ENCODE results near the gene CAPN7. TPM values are rescaled to one million over a fixed set of nuclear protein-coding genes. Genes with fewer than 3 reads are reported as not detected.

The CAPN7 gene
- total RNA-seq, 1 donor from 2014 or later, result 30.9 TPM

- no peak for DNase-seq (ENCODE audit: low read depth, low spot score)
- no peaks in the 10 kb centered on the region for H3K36me3 Mint-ChIP-seq (ENCODE audit: low read depth)
- H3K4me1 Mint-ChIP-seq, result no peaks in the 10 kb centered on the region
- no peak overlapping the region for H3K4me3 Mint-ChIP-seq
- no peaks in the 10 kb centered on the region for H3K27me3 Mint-ChIP-seq (ENCODE audit: low read depth)
- no peaks in the 10 kb centered on the region for H3K9me3 Mint-ChIP-seq
- TF ChIP-seq CTCF (conservative IDR thresholded peaks at IDR 0.05), result no peak
- H3K27ac Mint-ChIP-seq (ENCODE audit: unreplicated experiment), result no peak overlapping the region
Observed at GRCh38 chr3:15294929-15295328, 88.9 kb downstream of the CAPN7 start.

DNA sequence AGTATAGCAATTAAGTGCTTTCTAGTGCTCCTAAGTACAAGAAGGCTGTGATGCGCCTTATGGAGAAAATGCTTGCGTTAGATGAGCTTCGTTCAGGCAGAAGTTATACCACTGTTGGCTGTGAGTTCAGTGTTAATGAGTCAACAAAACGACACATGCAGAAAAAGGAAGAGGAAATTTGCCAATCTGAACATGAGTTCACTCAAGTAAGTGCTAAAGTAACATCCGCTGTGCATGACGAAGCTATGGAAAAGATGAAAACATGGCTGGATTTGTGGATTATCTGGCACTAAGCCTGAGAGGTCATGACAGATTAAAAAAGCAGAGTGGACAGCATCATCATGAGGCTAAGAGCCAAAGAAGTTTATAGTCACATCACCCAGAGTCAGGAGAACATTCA is 89.5 kb downstream of the CAPN7 start:
- no peak overlapping the region for H3K4me3 Mint-ChIP-seq
- H3K27me3 Mint-ChIP-seq (ENCODE audit: low read depth), result no peaks in the 10 kb centered on the region
- no peaks in the 10 kb centered on the region for H3K36me3 Mint-ChIP-seq (ENCODE audit: low read depth)
- TF ChIP-seq CTCF (conservative IDR thresholded peaks at IDR 0.05), result no peak
- H3K27ac Mint-ChIP-seq (ENCODE audit: unreplicated experiment), result no peak overlapping the region
- DNase-seq (ENCODE audit: low read depth, low spot score), result no peak
- no peaks in the 10 kb centered on the region for H3K4me1 Mint-ChIP-seq
- H3K9me3 Mint-ChIP-seq, result no peaks in the 10 kb centered on the region

DNA sequence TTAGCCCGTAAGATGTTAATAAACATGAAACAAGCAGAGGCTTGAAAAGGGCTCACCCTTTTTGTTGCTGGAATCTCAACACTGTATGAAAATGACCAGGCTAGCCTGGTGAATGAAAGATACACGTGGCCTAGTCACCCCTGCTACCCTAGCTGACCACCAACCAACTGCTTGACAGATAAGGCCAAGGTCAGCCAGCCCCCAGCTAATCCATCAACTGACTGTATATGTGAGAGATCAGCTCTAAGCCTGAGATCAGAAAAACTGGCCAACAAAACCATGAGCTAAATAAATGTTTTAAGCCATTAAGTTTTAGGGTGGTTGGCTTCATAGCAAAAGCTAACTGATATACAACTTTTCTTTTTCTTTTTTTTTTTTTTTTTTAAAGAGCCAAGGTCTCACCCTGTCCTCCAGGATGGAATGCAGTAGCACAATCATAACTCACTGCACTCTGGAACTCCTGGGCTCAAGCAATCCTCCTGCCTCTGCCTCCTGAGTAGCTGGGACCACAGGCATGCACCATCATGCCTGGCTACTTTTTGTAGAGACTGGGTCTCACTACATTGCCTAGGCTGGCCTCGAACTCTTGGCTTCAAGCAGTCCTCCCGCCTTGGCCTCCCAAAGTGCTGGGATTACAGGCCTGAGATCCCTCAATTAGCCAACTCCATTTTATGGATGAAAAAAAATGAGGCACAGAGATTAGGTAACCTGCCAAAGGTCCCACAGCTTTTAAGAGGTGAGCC is 91.7 kb downstream of the CAPN7 start:
- no peak for TF ChIP-seq CTCF (conservative IDR thresholded peaks at IDR 0.05)
- Mint-ChIP-seq H3K36me3 (ENCODE audit: low read depth) (no peaks in the 10 kb centered on the region), H3K27me3 (ENCODE audit: low read depth) (no peaks in the 10 kb centered on the region), H3K27ac (ENCODE audit: unreplicated experiment) (no peak overlapping the region), H3K4me3 (no peak overlapping the region), H3K9me3 (no peaks in the 10 kb centered on the region), H3K4me1 (no peaks in the 10 kb centered on the region)
- no peak for DNase-seq (ENCODE audit: low read depth, low spot score)

- no peak overlapping the region for H3K27ac Mint-ChIP-seq (ENCODE audit: unreplicated experiment)
- DNase-seq (ENCODE audit: low read depth, low spot score), result no peak
- no peaks in the 10 kb centered on the region for H3K36me3 Mint-ChIP-seq (ENCODE audit: low read depth)
- H3K4me3 Mint-ChIP-seq, result no peak overlapping the region
- no peak for TF ChIP-seq CTCF (conservative IDR thresholded peaks at IDR 0.05)
- no peaks in the 10 kb centered on the region for H3K4me1 Mint-ChIP-seq
- H3K27me3 Mint-ChIP-seq (ENCODE audit: low read depth), result no peaks in the 10 kb centered on the region
- H3K9me3 Mint-ChIP-seq, result no peaks in the 10 kb centered on the region
Observed at GRCh38 chr3:15298504-15298903, 92.5 kb downstream of the CAPN7 start.

DNA sequence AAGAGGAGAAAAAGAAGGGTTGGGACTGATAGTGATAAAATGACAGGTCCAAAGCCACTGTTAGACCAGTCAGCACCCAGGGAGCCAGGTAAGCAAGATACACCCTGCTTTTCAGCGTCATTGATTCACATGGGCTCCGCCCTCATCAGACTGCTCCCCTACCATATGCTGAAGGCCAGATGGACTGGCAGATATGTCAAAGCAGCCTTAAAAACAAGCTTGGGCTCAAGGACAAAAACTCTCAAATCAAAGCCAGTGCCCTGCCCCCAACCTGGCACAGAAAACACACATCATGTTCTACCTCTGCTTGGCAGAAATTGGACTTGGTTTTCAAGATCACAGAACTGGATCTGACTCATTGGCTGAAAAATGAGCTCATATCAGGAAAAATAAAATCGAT is 93.0 kb downstream of the CAPN7 start:
- Mint-ChIP-seq H3K27me3 (ENCODE audit: low read depth) (no peaks in the 10 kb centered on the region), H3K36me3 (ENCODE audit: low read depth) (no peaks in the 10 kb centered on the region), H3K27ac (ENCODE audit: unreplicated experiment) (no peak overlapping the region), H3K4me3 (no peak overlapping the region), H3K9me3 (no peaks in the 10 kb centered on the region), H3K4me1 (no peaks in the 10 kb centered on the region)
- TF ChIP-seq CTCF (conservative IDR thresholded peaks at IDR 0.05), result no peak
- no peak for DNase-seq (ENCODE audit: low read depth, low spot score)

All from neural crest cell (in vitro differentiated cells).